Breast epithelium (tissue), 4 donors: ENCODE measurements around the gene LGI4. TPM values are rescaled to one million over a fixed set of nuclear protein-coding genes. Genes with fewer than 3 reads are reported as not detected.
A peak's percentile ranks its signal among the peaks of the same experiment; 100 is the strongest.

Experiments used
- DNase-seq, 2 donors: peaks; one replicate each; pipeline ENCODE4 v3.0.0-alpha.2; 2019; ENCODE audit warnings: low spot score in 2 of 2
- H3K27ac ChIP-seq, 2 donors: fragments of 200-600 bp; sonication (generic) in 1 of 2; one replicate each; pipeline ENCODE4 v1.5.1; 2016 to 2019; ENCODE audit warnings: mild to moderate bottlenecking in 1 of 2
- H3K27me3 ChIP-seq, 2 donors: fragments of 200-600 bp; sonication (generic) in 1 of 2; one replicate each; pipeline versions ENCODE4 v1.5.1 to v1.6.0; 2017 to 2019; ENCODE audit warnings: control low read depth in 1 of 2, mild to moderate bottlenecking in 1 of 2
- H3K36me3 ChIP-seq: fragments of 200-600 bp; one replicate; pipeline ENCODE4 v1.5.1; 2019
- H3K4me1 ChIP-seq, 2 donors: fragments of 200-600 bp; sonication (generic); one replicate each; pipeline ENCODE4 v1.5.1; 2016 to 2019; ENCODE audit warnings: control low read depth in 1 of 2
- H3K4me3 ChIP-seq, 3 donors: fragments of 200-600 bp; sonication (generic); 1 replicate in 2 of 3; 2 replicates in 1 of 3; pipeline ENCODE4 v1.5.1; 2016 to 2019; ENCODE audit warnings: mild to moderate bottlenecking in 3 of 3, moderate library complexity in 2 of 3
- H3K9me3 ChIP-seq, 2 donors: fragments of 200-600 bp; sonication (generic) in 1 of 2; one replicate each; pipeline ENCODE4 v1.5.1; 2016 to 2019; ENCODE audit warnings: control low read depth in 1 of 2
- POLR2A ChIP-seq: fragments of 450-650 bp; IDR thresholded peaks from one replicate; pipeline ENCODE4 v1.6.1; 2016; ENCODE audit warnings: antibody characterized with exemption, mild to moderate bottlenecking, moderate library complexity
- POLR2AphosphoS5 ChIP-seq, 3 donors: sonication (generic); formaldehyde crosslinking; IDR thresholded peaks; one replicate each; pipeline ENCODE4 v1.6.1; 2017; ENCODE audit warnings: antibody characterized with exemption in 3 of 3
- intact Hi-C: fragments of 100-400 bp; cut with DNase I; formaldehyde crosslinking; loops from one replicate; pipeline ENCODE4 v1.15.1; 2023; ENCODE audit warnings: low total_unique reads
- total RNA-seq, 3 donors: library from RNA; depleted of rRNA; stranded (reverse); fragments of >200 nt; gene quantifications; one replicate each; pipeline ENCODE4 v1.1.0, GENCODE V29; 2016
- TF ChIP-seq, protein P1 (sequence below), 3 donors: fragments of 450-650 bp; IDR thresholded peaks; one replicate each; pipeline ENCODE4 v1.5.1; 2016 to 2017; ENCODE audit warnings: antibody characterized with exemption in 3 of 3, mild to moderate bottlenecking in 3 of 3, moderate library complexity in 3 of 3

The LGI4 gene
- total RNA-seq, 3 donors from 2014 or later = 4.3 to 37.8 (median 5.3) TPM

DNA sequence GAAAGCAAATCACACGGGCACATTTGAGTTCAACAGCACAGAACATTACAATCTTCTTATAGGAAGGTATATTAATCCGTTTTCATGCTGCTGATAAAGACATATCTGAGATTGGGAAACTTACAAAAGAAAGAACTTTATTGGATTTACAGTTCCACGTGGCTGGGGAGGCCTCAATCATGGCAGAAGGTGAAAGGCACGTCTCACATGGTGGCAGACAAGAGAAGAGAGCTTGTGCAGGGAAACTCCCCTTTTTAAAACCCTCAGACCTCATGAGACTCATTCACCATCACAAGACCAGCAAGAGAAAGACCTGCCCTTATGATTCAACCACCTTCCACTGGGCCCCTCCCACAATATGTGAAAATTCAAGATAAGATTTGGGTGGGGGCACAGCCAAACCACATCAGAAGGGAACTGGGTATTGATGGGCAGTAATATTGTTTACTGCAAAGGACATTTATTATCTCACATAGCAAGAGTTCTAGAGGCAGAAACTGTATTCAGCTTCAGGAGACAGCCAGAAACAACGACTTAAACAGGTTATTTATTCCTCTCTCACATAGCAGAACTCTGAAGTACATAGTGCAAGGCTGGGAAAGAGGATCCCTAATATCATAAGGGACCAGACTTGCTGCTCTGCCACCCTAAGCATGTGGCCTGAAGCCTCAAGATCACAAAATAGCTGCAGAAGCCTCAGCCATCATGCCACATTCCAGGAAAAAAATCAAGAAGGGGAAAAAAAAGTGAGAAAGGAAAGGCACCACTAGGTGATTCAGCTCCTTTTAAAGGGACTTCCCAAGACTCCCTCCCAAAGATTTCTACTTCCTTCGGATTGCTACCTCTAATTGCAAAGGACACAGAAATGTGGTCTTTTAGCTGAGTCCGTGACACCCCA, 42.8 kb upstream of the LGI4 start:
- Histone ChIP-seq H3K27me3 (no peaks in the 10 kb centered on the region), H3K36me3 (no peaks in the 10 kb centered on the region), H3K4me1 (peaks cover 0 to 5% of the 10 kb centered on the region in 2 donors), H3K4me3 (no peak overlapping the region), H3K27ac (peak overlapping the region in 1 of 2 donors; percentile 52), H3K9me3 (no peaks in the 10 kb centered on the region)
- intact Hi-C loops = no loop called here
- DNase-seq = no peak
- TF ChIP-seq POLR2AphosphoS5 (IDR thresholded peaks at IDR 0.05) (no peak), POLR2A (no peak)
- TF ChIP-seq, protein P1, sequence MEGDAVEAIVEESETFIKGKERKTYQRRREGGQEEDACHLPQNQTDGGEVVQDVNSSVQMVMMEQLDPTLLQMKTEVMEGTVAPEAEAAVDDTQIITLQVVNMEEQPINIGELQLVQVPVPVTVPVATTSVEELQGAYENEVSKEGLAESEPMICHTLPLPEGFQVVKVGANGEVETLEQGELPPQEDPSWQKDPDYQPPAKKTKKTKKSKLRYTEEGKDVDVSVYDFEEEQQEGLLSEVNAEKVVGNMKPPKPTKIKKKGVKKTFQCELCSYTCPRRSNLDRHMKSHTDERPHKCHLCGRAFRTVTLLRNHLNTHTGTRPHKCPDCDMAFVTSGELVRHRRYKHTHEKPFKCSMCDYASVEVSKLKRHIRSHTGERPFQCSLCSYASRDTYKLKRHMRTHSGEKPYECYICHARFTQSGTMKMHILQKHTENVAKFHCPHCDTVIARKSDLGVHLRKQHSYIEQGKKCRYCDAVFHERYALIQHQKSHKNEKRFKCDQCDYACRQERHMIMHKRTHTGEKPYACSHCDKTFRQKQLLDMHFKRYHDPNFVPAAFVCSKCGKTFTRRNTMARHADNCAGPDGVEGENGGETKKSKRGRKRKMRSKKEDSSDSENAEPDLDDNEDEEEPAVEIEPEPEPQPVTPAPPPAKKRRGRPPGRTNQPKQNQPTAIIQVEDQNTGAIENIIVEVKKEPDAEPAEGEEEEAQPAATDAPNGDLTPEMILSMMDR (IDR thresholded peaks at IDR 0.05) = no peak

DNA sequence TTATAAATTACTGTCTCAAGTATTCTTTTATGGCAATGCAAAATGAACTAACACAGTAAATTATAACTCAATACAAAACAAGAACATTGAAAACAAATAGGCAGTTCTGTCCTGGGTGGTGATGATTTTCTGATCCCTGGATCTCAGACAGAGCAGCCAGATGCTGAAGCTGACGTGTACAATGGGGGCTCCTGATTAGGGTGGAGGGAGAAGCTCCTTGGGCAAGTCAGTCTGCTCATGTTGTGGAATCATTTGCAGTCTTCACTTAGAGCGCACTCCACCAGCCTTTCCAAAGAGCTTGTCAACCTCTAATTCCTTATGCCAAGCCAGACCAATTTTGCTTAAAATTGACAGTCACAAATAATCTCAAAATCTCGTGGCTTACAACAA, 41.3 kb upstream of the LGI4 start:
- TF ChIP-seq, protein P1 (IDR thresholded peaks at IDR 0.05) = no peak
- TF ChIP-seq POLR2A (no peak), POLR2AphosphoS5 (IDR thresholded peaks at IDR 0.05) (no peak)
- Histone ChIP-seq H3K27me3 (no peaks in the 10 kb centered on the region), H3K4me1 (peaks cover 0 to 5% of the 10 kb centered on the region in 2 donors), H3K36me3 (no peaks in the 10 kb centered on the region), H3K27ac (peak overlapping the region in 1 of 2 donors; percentile 72), H3K4me3 (no peak overlapping the region), H3K9me3 (no peaks in the 10 kb centered on the region)
- intact Hi-C loops = no loop called here
- no peak for DNase-seq

DNA sequence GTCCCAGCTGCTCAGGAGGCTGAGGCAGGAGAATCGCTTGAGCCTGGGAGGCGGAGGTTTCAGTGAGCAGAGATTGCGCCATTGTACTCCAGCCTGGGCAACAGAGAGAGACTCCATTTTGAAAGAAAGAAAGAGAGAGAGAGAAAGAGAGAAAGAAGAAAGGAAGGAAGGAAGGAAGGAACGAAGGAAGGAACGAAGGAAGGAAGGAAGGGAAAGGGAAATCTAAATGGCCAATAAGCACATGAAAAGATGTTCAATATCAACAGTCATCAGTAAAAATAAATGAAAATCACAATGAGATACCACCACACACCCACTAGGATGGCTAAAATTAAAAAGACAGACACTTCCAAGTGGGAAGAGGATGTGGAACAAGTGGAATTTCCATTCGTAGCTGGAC, 39.4 kb upstream of the LGI4 start:
- TF ChIP-seq, protein P1 (IDR thresholded peaks at IDR 0.05) = no peak
- TF ChIP-seq POLR2AphosphoS5 (IDR thresholded peaks at IDR 0.05) (no peak), POLR2A (no peak)
- H3K4me3 ChIP-seq = no peak overlapping the region
- peaks cover 0 to 5% of the 10 kb centered on the region in 2 donors for H3K4me1 ChIP-seq
- no peaks in the 10 kb centered on the region for H3K9me3 ChIP-seq
- no peaks in the 10 kb centered on the region for H3K27me3 ChIP-seq
- no peak for DNase-seq
- H3K27ac ChIP-seq = no peak overlapping the region
- no peaks in the 10 kb centered on the region for H3K36me3 ChIP-seq
- intact Hi-C loops = no loop called here

DNA sequence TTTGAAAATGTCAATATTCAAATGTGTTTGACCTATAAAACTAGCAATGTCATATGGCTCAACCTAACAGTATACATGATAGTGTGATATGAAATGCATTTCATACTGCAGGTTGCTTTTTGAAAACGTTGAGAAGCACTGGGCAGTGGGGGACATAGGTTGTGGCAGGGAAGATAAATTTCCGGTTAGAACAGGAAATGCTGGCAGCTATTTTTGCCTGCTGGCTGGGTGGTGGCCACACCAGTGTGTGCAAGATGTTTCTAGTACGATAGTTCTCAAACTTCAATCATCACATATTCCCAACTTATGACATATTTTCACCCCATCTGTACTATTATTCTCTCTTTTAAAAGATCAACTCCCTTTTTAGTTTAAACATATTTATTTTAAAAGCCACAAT, 36.9 kb upstream of the LGI4 start:
- DNase-seq = no peak
- H3K4me3 ChIP-seq = no peak overlapping the region
- intact Hi-C loops = no loop called here
- H3K27ac ChIP-seq = no peak overlapping the region
- H3K4me1 ChIP-seq = peaks cover 0 to 5% of the 10 kb centered on the region in 2 donors
- peaks cover 0 to 3% of the 10 kb centered on the region in 2 donors for H3K9me3 ChIP-seq
- H3K36me3 ChIP-seq = no peaks in the 10 kb centered on the region
- TF ChIP-seq POLR2A (no peak), POLR2AphosphoS5 (IDR thresholded peaks at IDR 0.05) (no peak)
- TF ChIP-seq, protein P1 (IDR thresholded peaks at IDR 0.05) = no peak
- H3K27me3 ChIP-seq = no peaks in the 10 kb centered on the region

DNA sequence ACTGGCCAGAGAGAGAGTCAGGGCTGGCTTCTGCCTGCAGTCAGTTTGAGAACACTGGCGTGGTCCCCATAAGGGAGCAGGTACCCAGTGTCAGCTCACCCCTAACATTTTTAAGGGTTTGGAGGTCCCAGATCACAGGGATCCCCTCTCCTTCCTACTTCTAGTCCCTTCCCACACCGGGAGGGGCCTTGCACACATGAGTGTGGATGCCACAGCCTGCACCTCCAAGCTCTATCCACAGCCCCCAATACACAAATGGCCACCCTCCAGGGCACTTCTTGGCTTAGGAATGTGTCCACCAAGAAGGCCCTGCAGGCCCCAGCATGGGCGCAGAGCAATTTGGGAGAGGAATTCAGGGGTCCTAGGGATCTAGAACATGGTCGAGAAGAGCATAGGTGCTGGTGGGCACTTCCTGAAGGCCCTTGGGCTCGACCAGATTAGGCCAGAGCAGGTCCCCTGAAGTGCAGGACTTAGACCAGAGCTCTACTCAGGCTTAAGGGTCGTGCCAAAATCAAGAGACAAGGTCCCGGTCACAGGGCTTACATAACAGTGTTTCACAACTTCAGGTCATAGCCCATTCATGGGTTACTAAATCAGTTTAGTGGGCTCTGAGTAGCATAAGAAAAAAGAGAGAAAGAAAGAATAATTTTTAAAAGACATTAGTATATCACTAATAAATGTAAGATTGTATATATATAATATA, 35.7 kb upstream of the LGI4 start:
- no peak for DNase-seq
- TF ChIP-seq POLR2A = no peak
- no peak for TF ChIP-seq POLR2AphosphoS5 (IDR thresholded peaks at IDR 0.05)
- TF ChIP-seq, protein P1 (IDR thresholded peaks at IDR 0.05) = no peak
- H3K27me3 ChIP-seq = no peaks in the 10 kb centered on the region
- intact Hi-C loops = no loop called here
- H3K4me1 ChIP-seq = no peaks in the 10 kb centered on the region
- peaks cover 7 to 15% of the 10 kb centered on the region in 2 donors for H3K9me3 ChIP-seq
- H3K27ac ChIP-seq = peak overlapping the region in 1 of 2 donors; percentile 19
- H3K36me3 ChIP-seq = no peaks in the 10 kb centered on the region
- H3K4me3 ChIP-seq = no peak overlapping the region
